WTC11 (cell line): ENCODE results near the gene NDRG4. TPM values are rescaled to one million over a fixed set of nuclear protein-coding genes. Genes with fewer than 3 reads are reported as not detected.

ENCODE experiments used
- ATAC-seq: fragments of 200-7000 bp; cut with Tn5 transposase; 2 replicates; pipeline ENCODE4 v1.10.0; 2021; ENCODE audit warnings: mild to moderate bottlenecking, moderate library complexity
- CTCF ChIA-PET: fragments of 300-600 bp; sonication (Branson Sonifier 250); formaldehyde crosslinking; loops from one replicate; lab custom pipeline; 2021; ENCODE audit warnings: antibody characterized with exemption; lab: Charles Lee
- POLR2A ChIA-PET: fragments of 350-600 bp; sonication (Branson Sonifier 250); formaldehyde crosslinking; loops from one replicate; lab custom pipeline; 2021; ENCODE audit warnings: antibody characterized with exemption; lab: Charles Lee
- DNase-seq: peaks from one replicate; pipeline ENCODE4 v3.0.0; 2021; ENCODE audit warnings: low spot score
- H3K27ac Mint-ChIP-seq: 2 replicates; pipeline ENCODE4 v1.8.0; 2021; ENCODE audit warnings: mixed read lengths
- H3K27me3 Mint-ChIP-seq: 2 replicates; pipeline ENCODE4 v1.8.0; 2021; ENCODE audit warnings: low read depth, mild to moderate bottlenecking, moderate library complexity, mixed read lengths
- H3K36me3 Mint-ChIP-seq: 2 replicates; pipeline ENCODE4 v1.8.0; 2021; ENCODE audit warnings: mixed read lengths
- H3K4me1 Mint-ChIP-seq: 2 replicates; pipeline ENCODE4 v1.8.0; 2022; ENCODE audit warnings: mixed read lengths
- H3K4me3 Mint-ChIP-seq: 2 replicates; pipeline ENCODE4 v1.8.0; 2021; ENCODE audit warnings: mild to moderate bottlenecking, moderate library complexity, mixed read lengths
- H3K9me3 Mint-ChIP-seq: 2 replicates; pipeline ENCODE4 v1.8.0; 2021; ENCODE audit warnings: mixed read lengths
- ELF4 ChIP-seq: sonication (generic); formaldehyde crosslinking; IDR thresholded peaks from 2 replicates; pipeline ENCODE4 v1.8.1; 2022; ENCODE audit warnings: low read depth, mild to moderate bottlenecking, moderate library complexity, missing genetic modification reagents
- FOXP1 ChIP-seq: sonication (generic); formaldehyde crosslinking; IDR thresholded peaks from 2 replicates; pipeline ENCODE4 v1.8.0; 2022; ENCODE audit warnings: missing genetic modification reagents, mild to moderate bottlenecking, moderate library complexity, borderline replicate concordance
- NR1H2 ChIP-seq: sonication (generic); formaldehyde crosslinking; IDR thresholded peaks from 2 replicates; pipeline ENCODE4 v1.9.0; 2021; ENCODE audit warnings: mild to moderate bottlenecking, moderate library complexity, missing genetic modification reagents
- TCF7 ChIP-seq: sonication (generic); formaldehyde crosslinking; IDR thresholded peaks from 2 replicates; pipeline ENCODE4 v1.8.0; 2022; ENCODE audit warnings: mild to moderate bottlenecking, low read depth, missing genetic modification reagents, moderate library complexity
- TP53 ChIP-seq: sonication (generic); formaldehyde crosslinking; IDR thresholded peaks from 2 replicates; pipeline ENCODE4 v1.8.1; 2023; ENCODE audit warnings: mild to moderate bottlenecking, missing genetic modification reagents
- ZNF138 ChIP-seq: sonication (generic); formaldehyde crosslinking; conservative IDR thresholded peaks from 2 replicates; pipeline ENCODE4 v1.8.1; 2022; ENCODE audit warnings: mild to moderate bottlenecking, moderate library complexity, missing genetic modification reagents
- ZNF396 ChIP-seq: fragments of 250-450 bp; sonication (Bioruptor Pico); IDR thresholded peaks from 2 replicates; pipeline ENCODE4 v1.8.0; 2021; ENCODE audit warnings: mild to moderate bottlenecking, moderate library complexity, borderline replicate concordance
- total RNA-seq: library from RNA; stranded (reverse); gene quantifications from 3 replicates; pipeline ENCODE4 v1.2.3, GENCODE V29; 2021
- TF ChIP-seq, protein P1 (sequence below): sonication (generic); formaldehyde crosslinking; IDR thresholded peaks from 2 replicates; pipeline ENCODE4 v1.8.0; 2023; ENCODE audit warnings: missing genetic modification reagents, mild to moderate bottlenecking, borderline replicate concordance
- TF ChIP-seq, protein P2 (sequence below): sonication (generic); formaldehyde crosslinking; IDR thresholded peaks from 2 replicates; pipeline ENCODE4 v1.8.1; 2023; ENCODE audit warnings: mild to moderate bottlenecking, missing genetic modification reagents, moderate library complexity
- TF ChIP-seq, protein P3 (sequence below): sonication (generic); formaldehyde crosslinking; IDR thresholded peaks from 2 replicates; pipeline ENCODE4 v1.8.0; 2023; ENCODE audit warnings: mild to moderate bottlenecking, missing genetic modification reagents
- TF ChIP-seq, protein P4 (sequence below): sonication (generic); formaldehyde crosslinking; IDR thresholded peaks from 2 replicates; pipeline ENCODE4 v1.8.1; 2023; ENCODE audit warnings: mild to moderate bottlenecking, missing genetic modification reagents
- TF ChIP-seq, protein P5 (sequence below): fragments of 250-450 bp; sonication (Bioruptor Pico); IDR thresholded peaks from 2 replicates; pipeline ENCODE4 v1.9.0; 2021; ENCODE audit warnings: mild to moderate bottlenecking
- TF ChIP-seq, protein P6 (sequence below): sonication (generic); formaldehyde crosslinking; IDR thresholded peaks from 2 replicates; pipeline ENCODE4 v1.8.1; 2022; ENCODE audit warnings: low read depth, mild to moderate bottlenecking, moderate library complexity, missing genetic modification reagents, borderline replicate concordance

Gene NDRG4
- total RNA-seq, 1 experiment from 2014 or later: 20.5 TPM

DNA sequence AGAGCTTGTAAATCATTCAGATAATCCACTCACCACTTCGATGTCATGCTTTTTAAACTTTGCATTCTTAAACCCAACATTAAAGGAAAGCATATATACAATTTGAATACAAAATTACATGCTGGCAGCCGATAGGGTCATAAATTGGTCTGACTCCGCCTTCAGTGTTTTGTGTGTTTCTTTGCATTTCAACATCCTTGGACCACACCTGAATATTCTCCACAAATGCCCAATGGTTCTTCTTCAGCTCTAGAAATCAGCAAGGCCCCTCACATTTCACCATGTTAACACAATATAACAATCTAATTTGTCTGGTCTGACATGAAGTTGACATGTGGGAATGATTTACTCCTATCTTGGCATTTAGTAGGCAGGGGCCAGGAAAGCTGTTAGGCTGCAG, 32.5 kb downstream of the NDRG4 start (continued):
- TF ChIP-seq, protein P1, sequence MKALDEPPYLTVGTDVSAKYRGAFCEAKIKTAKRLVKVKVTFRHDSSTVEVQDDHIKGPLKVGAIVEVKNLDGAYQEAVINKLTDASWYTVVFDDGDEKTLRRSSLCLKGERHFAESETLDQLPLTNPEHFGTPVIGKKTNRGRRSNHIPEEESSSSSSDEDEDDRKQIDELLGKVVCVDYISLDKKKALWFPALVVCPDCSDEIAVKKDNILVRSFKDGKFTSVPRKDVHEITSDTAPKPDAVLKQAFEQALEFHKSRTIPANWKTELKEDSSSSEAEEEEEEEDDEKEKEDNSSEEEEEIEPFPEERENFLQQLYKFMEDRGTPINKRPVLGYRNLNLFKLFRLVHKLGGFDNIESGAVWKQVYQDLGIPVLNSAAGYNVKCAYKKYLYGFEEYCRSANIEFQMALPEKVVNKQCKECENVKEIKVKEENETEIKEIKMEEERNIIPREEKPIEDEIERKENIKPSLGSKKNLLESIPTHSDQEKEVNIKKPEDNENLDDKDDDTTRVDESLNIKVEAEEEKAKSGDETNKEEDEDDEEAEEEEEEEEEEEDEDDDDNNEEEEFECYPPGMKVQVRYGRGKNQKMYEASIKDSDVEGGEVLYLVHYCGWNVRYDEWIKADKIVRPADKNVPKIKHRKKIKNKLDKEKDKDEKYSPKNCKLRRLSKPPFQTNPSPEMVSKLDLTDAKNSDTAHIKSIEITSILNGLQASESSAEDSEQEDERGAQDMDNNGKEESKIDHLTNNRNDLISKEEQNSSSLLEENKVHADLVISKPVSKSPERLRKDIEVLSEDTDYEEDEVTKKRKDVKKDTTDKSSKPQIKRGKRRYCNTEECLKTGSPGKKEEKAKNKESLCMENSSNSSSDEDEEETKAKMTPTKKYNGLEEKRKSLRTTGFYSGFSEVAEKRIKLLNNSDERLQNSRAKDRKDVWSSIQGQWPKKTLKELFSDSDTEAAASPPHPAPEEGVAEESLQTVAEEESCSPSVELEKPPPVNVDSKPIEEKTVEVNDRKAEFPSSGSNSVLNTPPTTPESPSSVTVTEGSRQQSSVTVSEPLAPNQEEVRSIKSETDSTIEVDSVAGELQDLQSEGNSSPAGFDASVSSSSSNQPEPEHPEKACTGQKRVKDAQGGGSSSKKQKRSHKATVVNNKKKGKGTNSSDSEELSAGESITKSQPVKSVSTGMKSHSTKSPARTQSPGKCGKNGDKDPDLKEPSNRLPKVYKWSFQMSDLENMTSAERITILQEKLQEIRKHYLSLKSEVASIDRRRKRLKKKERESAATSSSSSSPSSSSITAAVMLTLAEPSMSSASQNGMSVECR: no peak
- TF ChIP-seq, protein P2, sequence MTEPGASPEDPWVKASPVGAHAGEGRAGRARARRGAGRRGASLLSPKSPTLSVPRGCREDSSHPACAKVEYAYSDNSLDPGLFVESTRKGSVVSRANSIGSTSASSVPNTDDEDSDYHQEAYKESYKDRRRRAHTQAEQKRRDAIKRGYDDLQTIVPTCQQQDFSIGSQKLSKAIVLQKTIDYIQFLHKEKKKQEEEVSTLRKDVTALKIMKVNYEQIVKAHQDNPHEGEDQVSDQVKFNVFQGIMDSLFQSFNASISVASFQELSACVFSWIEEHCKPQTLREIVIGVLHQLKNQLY (CRISPR knock-in tag): no peak
- TF ChIP-seq TCF7 (CRISPR knock-in tag): no peak
- TF ChIP-seq, all 79 proteins: peak for 0

DNA sequence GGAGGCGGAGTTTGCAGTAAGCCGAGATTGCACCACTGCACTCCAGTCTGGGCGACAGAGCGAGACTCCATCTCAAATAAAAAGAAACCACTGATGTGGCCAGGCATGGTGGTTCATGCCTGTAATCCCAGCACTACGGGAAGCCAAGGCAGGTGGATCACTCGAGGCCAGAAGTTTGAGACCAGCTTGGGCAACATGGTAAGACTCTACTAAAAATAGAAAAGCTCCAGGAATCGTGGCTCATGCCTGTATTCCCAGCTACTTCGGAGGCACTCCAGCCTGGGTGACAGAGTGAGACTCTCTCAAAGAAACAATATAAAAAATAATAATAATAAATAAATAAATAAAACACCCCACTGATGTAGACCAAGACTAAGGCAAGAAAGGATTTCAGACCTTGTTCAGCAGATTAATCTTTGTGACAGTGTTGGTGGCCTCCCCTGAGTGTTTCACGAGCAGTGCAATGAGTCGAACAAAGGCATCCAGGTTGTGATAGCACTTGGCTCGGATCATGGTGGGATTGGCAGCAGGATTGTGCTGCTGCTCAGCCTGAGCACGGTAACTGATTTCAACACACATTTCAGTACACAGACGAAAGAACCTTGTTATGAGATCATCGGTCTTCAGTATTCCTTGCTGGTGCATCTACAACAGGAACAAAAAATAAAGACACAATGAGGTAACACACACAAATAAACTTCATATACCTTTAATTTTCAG, 34.0 kb downstream of the NDRG4 start:
- H3K27me3 Mint-ChIP-seq: no peaks in the 10 kb centered on the region
- DNase-seq (no peak), ATAC-seq (no peak)
- H3K36me3 Mint-ChIP-seq: peaks cover 94% of the 10 kb centered on the region
- ChIA-PET POLR2A (no interaction called here), CTCF (no interaction called here)
- no peak overlapping the region for H3K4me3 Mint-ChIP-seq
- H3K4me1 Mint-ChIP-seq: no peaks in the 10 kb centered on the region
- TF ChIP-seq, protein P3, sequence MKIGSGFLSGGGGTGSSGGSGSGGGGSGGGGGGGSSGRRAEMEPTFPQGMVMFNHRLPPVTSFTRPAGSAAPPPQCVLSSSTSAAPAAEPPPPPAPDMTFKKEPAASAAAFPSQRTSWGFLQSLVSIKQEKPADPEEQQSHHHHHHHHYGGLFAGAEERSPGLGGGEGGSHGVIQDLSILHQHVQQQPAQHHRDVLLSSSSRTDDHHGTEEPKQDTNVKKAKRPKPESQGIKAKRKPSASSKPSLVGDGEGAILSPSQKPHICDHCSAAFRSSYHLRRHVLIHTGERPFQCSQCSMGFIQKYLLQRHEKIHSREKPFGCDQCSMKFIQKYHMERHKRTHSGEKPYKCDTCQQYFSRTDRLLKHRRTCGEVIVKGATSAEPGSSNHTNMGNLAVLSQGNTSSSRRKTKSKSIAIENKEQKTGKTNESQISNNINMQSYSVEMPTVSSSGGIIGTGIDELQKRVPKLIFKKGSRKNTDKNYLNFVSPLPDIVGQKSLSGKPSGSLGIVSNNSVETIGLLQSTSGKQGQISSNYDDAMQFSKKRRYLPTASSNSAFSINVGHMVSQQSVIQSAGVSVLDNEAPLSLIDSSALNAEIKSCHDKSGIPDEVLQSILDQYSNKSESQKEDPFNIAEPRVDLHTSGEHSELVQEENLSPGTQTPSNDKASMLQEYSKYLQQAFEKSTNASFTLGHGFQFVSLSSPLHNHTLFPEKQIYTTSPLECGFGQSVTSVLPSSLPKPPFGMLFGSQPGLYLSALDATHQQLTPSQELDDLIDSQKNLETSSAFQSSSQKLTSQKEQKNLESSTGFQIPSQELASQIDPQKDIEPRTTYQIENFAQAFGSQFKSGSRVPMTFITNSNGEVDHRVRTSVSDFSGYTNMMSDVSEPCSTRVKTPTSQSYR (CRISPR knock-in tag): no peak
- TF ChIP-seq, protein P4, sequence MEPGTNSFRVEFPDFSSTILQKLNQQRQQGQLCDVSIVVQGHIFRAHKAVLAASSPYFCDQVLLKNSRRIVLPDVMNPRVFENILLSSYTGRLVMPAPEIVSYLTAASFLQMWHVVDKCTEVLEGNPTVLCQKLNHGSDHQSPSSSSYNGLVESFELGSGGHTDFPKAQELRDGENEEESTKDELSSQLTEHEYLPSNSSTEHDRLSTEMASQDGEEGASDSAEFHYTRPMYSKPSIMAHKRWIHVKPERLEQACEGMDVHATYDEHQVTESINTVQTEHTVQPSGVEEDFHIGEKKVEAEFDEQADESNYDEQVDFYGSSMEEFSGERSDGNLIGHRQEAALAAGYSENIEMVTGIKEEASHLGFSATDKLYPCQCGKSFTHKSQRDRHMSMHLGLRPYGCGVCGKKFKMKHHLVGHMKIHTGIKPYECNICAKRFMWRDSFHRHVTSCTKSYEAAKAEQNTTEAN (CRISPR knock-in tag): no peak
- TF ChIP-seq ZNF396 (CRISPR knock-in tag) (no peak), ZNF138 (CRISPR knock-in tag) (no peak), NR1H2 (CRISPR knock-in tag) (no peak), FOXP1 (CRISPR knock-in tag) (no peak), ELF4 (CRISPR knock-in tag) (no peak), TP53 (CRISPR knock-in tag) (no peak)
- TF ChIP-seq, protein P5, sequence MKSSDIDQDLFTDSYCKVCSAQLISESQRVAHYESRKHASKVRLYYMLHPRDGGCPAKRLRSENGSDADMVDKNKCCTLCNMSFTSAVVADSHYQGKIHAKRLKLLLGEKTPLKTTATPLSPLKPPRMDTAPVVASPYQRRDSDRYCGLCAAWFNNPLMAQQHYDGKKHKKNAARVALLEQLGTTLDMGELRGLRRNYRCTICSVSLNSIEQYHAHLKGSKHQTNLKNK (CRISPR knock-in tag): no peak
- TF ChIP-seq, protein P2 (CRISPR knock-in tag): no peak
- TF ChIP-seq, protein P6, sequence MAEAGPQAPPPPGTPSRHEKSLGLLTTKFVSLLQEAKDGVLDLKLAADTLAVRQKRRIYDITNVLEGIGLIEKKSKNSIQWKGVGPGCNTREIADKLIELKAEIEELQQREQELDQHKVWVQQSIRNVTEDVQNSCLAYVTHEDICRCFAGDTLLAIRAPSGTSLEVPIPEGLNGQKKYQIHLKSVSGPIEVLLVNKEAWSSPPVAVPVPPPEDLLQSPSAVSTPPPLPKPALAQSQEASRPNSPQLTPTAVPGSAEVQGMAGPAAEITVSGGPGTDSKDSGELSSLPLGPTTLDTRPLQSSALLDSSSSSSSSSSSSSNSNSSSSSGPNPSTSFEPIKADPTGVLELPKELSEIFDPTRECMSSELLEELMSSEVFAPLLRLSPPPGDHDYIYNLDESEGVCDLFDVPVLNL: no peak
- TF ChIP-seq, all 79 proteins: peak for 0
- Mint-ChIP-seq H3K27ac (no peak overlapping the region), H3K9me3 (no peaks in the 10 kb centered on the region)
